Natural killer cell (primary cell): ENCODE results near the gene FBXO9. TPM values are rescaled to one million over a fixed set of nuclear protein-coding genes. Genes with fewer than 3 reads are reported as not detected.

Experiments used
- ATAC-seq, 3 donors: fragments of 150-1000 bp in 2 of 3; fragments of 200-7000 bp in 1 of 3; cut with Tn5 transposase; 1 replicate in 1 of 3; 2 replicates in 2 of 3; pipeline ENCODE4 v1.10.0; 2021; ENCODE audit warnings: mild to moderate bottlenecking in 2 of 3, moderate library complexity in 2 of 3
- DNase-seq, 2 donors: peaks; one replicate each; pipeline versions ENCODE4 v3.0.0 to v3.0.0-alpha.2; 2013 to 2021; ENCODE audit warnings: mixed read lengths in 1 of 2
- H3K27ac ChIP-seq: one replicate; pipeline ENCODE4 v1.5.1; 2013; ENCODE audit warnings: mild to moderate bottlenecking, low read length
- H3K27me3 ChIP-seq: one replicate; pipeline ENCODE4 v1.6.1; 2013; ENCODE audit warnings: low read length; ENCODE audit not compliant: control insufficient read depth, insufficient read depth
- H3K36me3 ChIP-seq: one replicate; pipeline ENCODE4 v1.6.1; 2013; ENCODE audit warnings: low read length; ENCODE audit not compliant: control insufficient read depth, insufficient read depth
- H3K4me1 ChIP-seq: one replicate; pipeline ENCODE4 v1.6.1; 2013; ENCODE audit warnings: low read length; ENCODE audit not compliant: control insufficient read depth, insufficient read depth
- H3K4me3 ChIP-seq: one replicate; pipeline ENCODE4 v1.5.1; 2013; ENCODE audit warnings: low read length
- H3K9me3 ChIP-seq: one replicate; pipeline ENCODE4 v1.6.1; 2013; ENCODE audit warnings: low read length; ENCODE audit not compliant: control insufficient read depth, insufficient read depth
- H3K27ac Mint-ChIP-seq, 2 donors: one replicate each; pipeline ENCODE4 v1.8.0; 2022; ENCODE audit warnings: mild to moderate bottlenecking in 2 of 2, mixed read lengths in 2 of 2, moderate library complexity in 1 of 2
- H3K27me3 Mint-ChIP-seq, 2 donors: one replicate each; pipeline ENCODE4 v1.8.0; 2022; ENCODE audit warnings: low read depth in 2 of 2, mixed read lengths in 2 of 2
- H3K36me3 Mint-ChIP-seq: one replicate; pipeline ENCODE4 v1.8.0; 2022; ENCODE audit warnings: mixed read lengths
- H3K4me1 Mint-ChIP-seq, 2 donors: one replicate each; pipeline ENCODE4 v1.8.0; 2022; ENCODE audit warnings: mixed read lengths in 2 of 2
- H3K4me3 Mint-ChIP-seq: one replicate; pipeline ENCODE4 v1.8.0; 2022; ENCODE audit warnings: mild to moderate bottlenecking, moderate library complexity, mixed read lengths
- H3K9me3 Mint-ChIP-seq, 2 donors: one replicate each; pipeline ENCODE4 v1.8.0; 2022; ENCODE audit warnings: mixed read lengths in 2 of 2
- CTCF ChIP-seq: fragments of 200-600 bp; IDR thresholded peaks from one replicate; pipeline ENCODE4 v1.8.0; 2022; ENCODE audit warnings: antibody characterized with exemption
- WGBS: methylation state at CpG from one replicate; pipeline ENCODE4 v1.1.7; 2013; ENCODE audit warnings: missing lambda C conversion rate; ENCODE audit not compliant: insufficient coverage; 5-methylcytosine and 5-hydroxymethylcytosine counted together
- intact Hi-C: fragments of 100-400 bp; cut with micrococcal nuclease; formaldehyde crosslinking; loops from one replicate; pipeline ENCODE4 v1.14.2; 2022
- total RNA-seq, 4 donors: library from RNA; stranded (reverse); fragments of 120-200 nt in 1 of 4; gene quantifications; one replicate each; pipeline versions ENCODE4 v1.2.3 to v1.2.4, GENCODE V29; 2013 to 2022

FBXO9 gene
- total RNA-seq, 3 donors from 2014 or later (not counting 1 experiment from before 2014, with no cell fraction given): 82.4 to 96.6 (median 88.9) TPM

- Mint-ChIP-seq H3K27me3 (no peaks in the 10 kb centered on the region), H3K27ac (no peak overlapping the region), H3K4me3 (no peak overlapping the region), H3K36me3 (peaks cover 7% of the 10 kb centered on the region), H3K4me1 (peaks cover 0 to 5% of the 10 kb centered on the region in 2 donors), H3K9me3 (no peaks in the 10 kb centered on the region)
- ATAC-seq (no peak), DNase-seq (no peak)
- no peak for TF ChIP-seq CTCF
- no peaks in the 10 kb centered on the region for H3K27me3 ChIP-seq
- H3K27ac ChIP-seq: no peak overlapping the region
- H3K4me3 ChIP-seq: no peak overlapping the region
- H3K4me1 ChIP-seq: no peaks in the 10 kb centered on the region
- H3K36me3 ChIP-seq: peaks cover 37% of the 10 kb centered on the region
- 96% methylated on average over 3 of the region's 5 CpGs for WGBS
- no peaks in the 10 kb centered on the region for H3K9me3 ChIP-seq
- intact Hi-C loops: no loop called here
Measured at GRCh38 chr6:53027131-53027718, 38.0 kb upstream of the FBXO9 start.

- ATAC-seq (no peak), DNase-seq (no peak)
- peaks cover 37% of the 10 kb centered on the region for H3K36me3 ChIP-seq
- WGBS: no CpG with 5 or more reads among the region's 1 CpG
- H3K9me3 ChIP-seq: no peaks in the 10 kb centered on the region
- no peaks in the 10 kb centered on the region for H3K4me1 ChIP-seq
- H3K27ac ChIP-seq: no peak overlapping the region
- H3K4me1 Mint-ChIP-seq: peaks cover 0 to 5% of the 10 kb centered on the region in 2 donors
- no peak overlapping the region for H3K4me3 ChIP-seq
- H3K27me3 Mint-ChIP-seq: no peaks in the 10 kb centered on the region
- H3K36me3 Mint-ChIP-seq: peaks cover 7% of the 10 kb centered on the region
- H3K4me3 Mint-ChIP-seq: no peak overlapping the region
- no peaks in the 10 kb centered on the region for H3K27me3 ChIP-seq
- no peaks in the 10 kb centered on the region for H3K9me3 Mint-ChIP-seq
- no peak overlapping the region for H3K27ac Mint-ChIP-seq
- intact Hi-C loops: no loop called here
- no peak for TF ChIP-seq CTCF
Measured at GRCh38 chr6:53028467-53028866, 36.7 kb upstream of the FBXO9 start.

GRCh38 chr6:53029257-53029656, 35.9 kb upstream of the FBXO9 start:
- ATAC-seq (no peak), DNase-seq (no peak)
- Histone ChIP-seq H3K4me1 (no peaks in the 10 kb centered on the region), H3K36me3 (peaks cover 39% of the 10 kb centered on the region), H3K9me3 (no peaks in the 10 kb centered on the region), H3K27ac (no peak overlapping the region), H3K27me3 (no peaks in the 10 kb centered on the region), H3K4me3 (no peak overlapping the region)
- intact Hi-C loops: no loop called here
- H3K9me3 Mint-ChIP-seq: no peaks in the 10 kb centered on the region
- H3K4me3 Mint-ChIP-seq: no peak overlapping the region
- no peak overlapping the region for H3K27ac Mint-ChIP-seq
- TF ChIP-seq CTCF: no peak
- H3K27me3 Mint-ChIP-seq: no peaks in the 10 kb centered on the region
- peaks cover 0 to 5% of the 10 kb centered on the region in 2 donors for H3K4me1 Mint-ChIP-seq
- peaks cover 7% of the 10 kb centered on the region for H3K36me3 Mint-ChIP-seq

GRCh38 chr6:53029761-53030160, 35.4 kb upstream of the FBXO9 start:
- Histone ChIP-seq H3K4me1 (no peaks in the 10 kb centered on the region), H3K4me3 (no peak overlapping the region), H3K27me3 (no peaks in the 10 kb centered on the region), H3K36me3 (peaks cover 44% of the 10 kb centered on the region), H3K9me3 (no peaks in the 10 kb centered on the region), H3K27ac (no peak overlapping the region)
- intact Hi-C loops: no loop called here
- no peaks in the 10 kb centered on the region for H3K9me3 Mint-ChIP-seq
- H3K27me3 Mint-ChIP-seq: no peaks in the 10 kb centered on the region
- no peak for TF ChIP-seq CTCF
- ATAC-seq (no peak), DNase-seq (no peak)
- H3K4me1 Mint-ChIP-seq: peaks cover 0 to 5% of the 10 kb centered on the region in 2 donors
- no peak overlapping the region for H3K4me3 Mint-ChIP-seq
- 98% methylated on average over 2 of the region's 3 CpGs for WGBS
- H3K36me3 Mint-ChIP-seq: peaks cover 7% of the 10 kb centered on the region
- no peak overlapping the region for H3K27ac Mint-ChIP-seq
